ENCODE data around the gene SAMD3.
"Not testable (repeated sequence)": the region's sequence is repeated elsewhere in the genome, so short reads cannot be mapped to it uniquely, and the experiment has no call there.

DNA sequence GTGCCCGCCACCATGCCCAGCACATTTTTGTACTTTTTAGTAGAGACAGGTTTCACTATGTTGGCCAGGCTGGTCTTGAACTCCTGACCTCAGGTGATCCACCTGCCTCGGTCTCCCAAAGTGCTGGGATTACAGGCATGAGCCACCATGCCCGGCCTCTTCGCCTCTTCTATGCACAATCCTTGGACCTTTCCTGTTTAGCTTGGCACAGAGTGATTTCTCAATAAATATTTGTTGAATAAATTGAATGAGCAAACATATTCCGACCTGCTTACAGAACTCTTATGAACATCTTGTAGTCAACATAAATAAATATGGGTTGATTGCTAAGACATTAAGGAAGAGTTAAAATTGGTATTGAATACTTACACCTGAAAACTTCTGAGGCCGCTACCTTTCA is 7.8 kb upstream of the SAMD3 start:
- TF ChIP-seq EZH2 (IDR thresholded peaks at IDR 0.05; ENCODE audit: insufficient read depth, poor library complexity, severe bottlenecking); EZH2phosphoT487 (IDR thresholded peaks at IDR 0.05; ENCODE audit: insufficient read depth, low read depth): not testable (repeated sequence)

Data from GM23248 (cell line).